GM23248 (cell line): ENCODE data around the gene VWA5B1.

Experiments
- EZH2 ChIP-seq: fragments of 200-600 bp; sonication (generic); IDR thresholded peaks from 2 replicates; pipeline ENCODE4 v1.6.1; 2018; ENCODE audit warnings: antibody characterized with exemption, mild to moderate bottlenecking; ENCODE audit not compliant: insufficient read depth, poor library complexity, severe bottlenecking
- EZH2phosphoT487 ChIP-seq: fragments of 200-600 bp; sonication (generic); IDR thresholded peaks from 2 replicates; pipeline ENCODE4 v1.6.1; 2018; ENCODE audit warnings: antibody characterized with exemption, moderate library complexity, mild to moderate bottlenecking, low read depth; ENCODE audit not compliant: insufficient read depth

- TF ChIP-seq EZH2 (no peak), EZH2phosphoT487 (no peak)
Measured at GRCh38 chr1:20349561-20349960, 58.9 kb downstream of the VWA5B1 start.
